NCI-H1436 (cell line): ENCODE data around the gene BCAS3.

ENCODE experiments used
- DNase-seq: peaks from one replicate; lab custom pipeline; 2025; lab: John Stamatoyannopoulos, UW

BCAS3 gene

DNA sequence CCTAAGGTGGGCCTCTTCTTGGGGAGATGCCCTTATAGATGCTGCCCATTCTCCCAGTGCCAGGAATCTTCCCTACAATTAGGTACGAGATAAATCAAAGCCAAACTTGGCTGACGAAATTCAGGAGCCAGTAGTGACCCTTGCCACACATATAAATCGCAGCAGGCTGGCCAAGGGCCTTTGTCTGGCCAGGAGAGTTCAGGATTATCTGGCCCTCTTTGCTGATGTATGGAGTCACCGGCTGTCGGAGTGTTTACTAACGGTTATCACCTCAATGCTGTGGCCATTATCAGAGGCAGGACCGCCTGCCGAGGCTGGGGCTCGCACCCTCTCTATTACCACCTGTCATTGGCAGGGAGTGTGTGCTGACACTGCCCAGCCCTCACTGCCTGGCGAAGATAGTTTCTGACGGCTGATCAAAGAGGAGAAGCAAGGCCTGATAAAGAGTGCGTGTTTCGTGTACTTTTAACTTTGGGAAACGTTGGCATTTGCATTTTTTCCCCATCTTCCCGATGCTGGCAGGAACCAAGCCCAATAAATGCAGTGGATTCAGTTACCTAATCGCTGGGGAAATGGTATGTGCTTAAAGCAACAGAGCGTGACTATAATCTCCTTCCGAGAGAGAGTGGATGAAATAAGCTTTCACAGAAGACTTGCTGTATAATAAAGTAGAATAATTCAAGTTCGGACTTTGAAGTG lies 689.2 kb downstream of the BCAS3 start:
- no peak for DNase-seq

GRCh38 chr17:61368049-61368831 lies 690.6 kb downstream of the BCAS3 start:
- DNase-seq, result no peak

GRCh38 chr17:61368832-61369450 lies 691.3 kb downstream of the BCAS3 start:
- DNase-seq, result no peak

DNA sequence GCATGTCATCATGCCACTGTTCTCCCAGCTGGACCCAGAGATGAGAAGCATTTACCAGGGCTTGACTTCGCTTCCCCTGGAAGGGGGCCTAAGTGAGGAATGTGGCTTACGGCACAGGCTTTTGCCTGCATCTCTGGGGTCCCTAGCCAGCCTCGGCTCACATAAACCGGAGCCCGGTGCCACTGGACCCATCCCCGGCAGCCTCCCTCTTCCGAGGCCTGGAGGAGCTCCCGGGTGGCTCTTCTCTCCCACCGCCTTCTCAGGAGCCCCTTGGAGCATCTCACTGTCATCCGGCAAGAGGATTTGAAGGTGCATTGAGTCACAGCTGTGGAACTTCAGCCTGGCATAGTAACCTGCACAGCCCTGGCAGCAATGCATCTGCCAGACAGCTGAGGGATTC lies 692.1 kb downstream of the BCAS3 start:
- DNase-seq, result no peak

DNA sequence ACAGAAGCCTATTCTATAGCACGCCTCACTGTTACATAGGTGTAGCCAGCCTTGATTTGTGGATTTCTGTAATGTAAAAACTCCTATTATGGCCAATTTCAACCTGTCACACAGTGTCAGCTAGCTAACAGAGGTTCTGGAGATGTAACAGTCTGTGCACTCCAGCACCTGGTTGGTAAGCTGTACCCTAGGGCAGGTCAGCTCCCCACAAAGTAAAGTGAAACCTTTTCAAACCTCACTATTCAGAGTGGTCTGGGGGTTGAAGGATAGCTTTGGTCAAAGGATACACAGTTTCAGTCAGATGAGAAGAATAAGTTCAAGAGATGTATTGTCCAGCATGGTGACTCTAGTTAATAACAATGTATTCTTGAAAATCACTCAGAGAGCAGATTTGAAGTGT lies 693.5 kb downstream of the BCAS3 start:
- no peak for DNase-seq

GRCh38 chr17:61371606-61372005 lies 694.0 kb downstream of the BCAS3 start:
- no peak for DNase-seq

DNA sequence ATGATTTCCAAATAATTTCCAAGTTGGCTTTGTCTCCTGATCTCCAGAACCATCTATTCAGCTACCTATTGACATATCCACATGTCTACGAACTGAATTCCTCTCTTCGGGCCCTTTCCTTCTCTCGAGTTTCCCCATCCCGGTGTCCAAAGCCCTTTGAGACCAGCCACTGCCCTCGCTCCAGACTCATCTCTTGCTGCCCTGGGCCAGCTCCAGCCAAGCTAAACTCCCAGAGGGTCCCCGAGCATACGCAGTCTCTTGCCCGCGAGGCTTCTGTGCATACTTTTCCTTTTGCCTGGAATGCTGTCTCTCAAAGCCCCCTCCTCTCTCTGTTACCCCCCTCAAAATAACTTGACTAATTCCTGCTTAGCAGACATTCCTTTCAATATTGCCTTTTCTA lies 694.8 kb downstream of the BCAS3 start:
- no peak for DNase-seq

DNA sequence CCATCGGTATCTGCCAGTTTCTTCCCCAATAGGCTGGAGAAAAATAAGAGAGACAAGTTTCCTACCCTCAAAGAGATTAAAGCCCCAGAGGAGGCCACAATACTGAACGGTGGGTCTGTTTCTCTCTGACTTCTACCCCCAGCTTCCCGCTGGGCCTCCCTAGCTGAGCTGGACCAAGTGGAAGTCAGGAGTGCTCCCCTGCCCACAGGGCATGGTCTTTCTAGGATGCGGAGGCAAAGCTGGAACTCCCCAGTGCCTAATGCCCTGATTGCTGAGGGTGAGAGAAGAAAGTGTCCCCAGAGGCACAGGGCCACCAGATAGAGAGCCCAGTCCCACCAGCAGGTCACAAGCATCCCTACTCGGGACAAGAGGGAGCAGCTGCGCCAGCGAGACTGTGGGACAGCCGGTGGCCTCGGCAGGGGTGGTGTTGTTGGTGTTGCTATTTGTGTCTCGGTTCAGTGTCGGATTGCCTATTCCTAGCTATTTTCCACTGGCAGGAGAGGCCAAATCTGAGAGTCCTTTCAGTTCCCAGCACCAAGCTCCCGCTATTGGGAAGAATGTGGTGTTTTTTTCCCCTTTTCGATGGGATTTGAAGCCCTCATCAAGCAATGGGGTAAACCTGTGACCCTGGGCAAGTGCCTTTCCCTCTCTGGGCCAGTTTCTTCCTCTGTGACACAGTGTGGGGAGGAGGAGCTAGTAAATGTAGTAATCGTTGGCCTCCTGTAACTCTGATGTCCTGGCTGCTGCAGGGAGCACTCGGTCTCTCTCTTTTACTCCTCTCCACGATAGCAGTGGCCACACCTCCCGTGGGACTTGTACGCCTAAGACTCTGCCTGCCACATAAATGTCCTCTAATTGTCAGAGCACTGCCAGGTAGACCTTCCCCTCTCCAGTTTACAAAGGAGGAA lies 699.5 kb downstream of the BCAS3 start:
- DNase-seq, result no peak

GRCh38 chr17:61378658-61379456 lies 701.2 kb downstream of the BCAS3 start:
- no peak for DNase-seq

- DNase-seq, result no peak
Measured at GRCh38 chr17:61379457-61380216, 702.0 kb downstream of the BCAS3 start.

- DNase-seq, result no peak
Measured at GRCh38 chr17:61380217-61380835, 702.7 kb downstream of the BCAS3 start.

- no peak for DNase-seq
Measured at GRCh38 chr17:61380836-61381525, 703.3 kb downstream of the BCAS3 start.

- no peak for DNase-seq
Measured at GRCh38 chr17:61381537-61381936, 703.9 kb downstream of the BCAS3 start.

- DNase-seq, result no peak
Measured at GRCh38 chr17:61382796-61383688, 705.4 kb downstream of the BCAS3 start.

DNA sequence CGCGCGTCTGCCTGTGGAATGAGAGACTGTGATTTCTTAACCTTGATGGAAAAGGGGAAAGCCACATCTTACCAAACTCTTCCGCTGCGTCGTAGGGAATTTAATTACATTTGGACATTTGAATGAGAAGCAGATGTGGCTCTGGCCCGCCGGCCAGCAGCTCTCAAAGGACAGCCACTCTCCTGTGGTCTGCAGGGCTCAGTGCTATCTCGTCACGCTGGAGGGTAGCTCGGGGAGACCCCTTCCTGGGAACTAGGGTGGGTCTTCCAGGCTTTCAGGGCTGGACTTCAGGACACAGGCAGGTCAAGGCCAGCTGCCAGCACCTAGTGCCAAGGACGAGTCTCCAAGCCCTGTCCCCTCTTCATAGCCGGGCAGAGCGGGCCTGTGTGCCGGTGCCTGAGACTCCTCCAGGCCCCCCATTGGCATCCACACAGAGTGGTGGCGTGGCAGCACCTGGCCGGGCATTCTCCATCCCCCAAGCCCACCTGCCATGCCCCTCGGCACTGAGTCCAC lies 706.1 kb downstream of the BCAS3 start:
- no peak for DNase-seq

GRCh38 chr17:61384354-61384691 lies 706.7 kb downstream of the BCAS3 start:
- no peak for DNase-seq

DNA sequence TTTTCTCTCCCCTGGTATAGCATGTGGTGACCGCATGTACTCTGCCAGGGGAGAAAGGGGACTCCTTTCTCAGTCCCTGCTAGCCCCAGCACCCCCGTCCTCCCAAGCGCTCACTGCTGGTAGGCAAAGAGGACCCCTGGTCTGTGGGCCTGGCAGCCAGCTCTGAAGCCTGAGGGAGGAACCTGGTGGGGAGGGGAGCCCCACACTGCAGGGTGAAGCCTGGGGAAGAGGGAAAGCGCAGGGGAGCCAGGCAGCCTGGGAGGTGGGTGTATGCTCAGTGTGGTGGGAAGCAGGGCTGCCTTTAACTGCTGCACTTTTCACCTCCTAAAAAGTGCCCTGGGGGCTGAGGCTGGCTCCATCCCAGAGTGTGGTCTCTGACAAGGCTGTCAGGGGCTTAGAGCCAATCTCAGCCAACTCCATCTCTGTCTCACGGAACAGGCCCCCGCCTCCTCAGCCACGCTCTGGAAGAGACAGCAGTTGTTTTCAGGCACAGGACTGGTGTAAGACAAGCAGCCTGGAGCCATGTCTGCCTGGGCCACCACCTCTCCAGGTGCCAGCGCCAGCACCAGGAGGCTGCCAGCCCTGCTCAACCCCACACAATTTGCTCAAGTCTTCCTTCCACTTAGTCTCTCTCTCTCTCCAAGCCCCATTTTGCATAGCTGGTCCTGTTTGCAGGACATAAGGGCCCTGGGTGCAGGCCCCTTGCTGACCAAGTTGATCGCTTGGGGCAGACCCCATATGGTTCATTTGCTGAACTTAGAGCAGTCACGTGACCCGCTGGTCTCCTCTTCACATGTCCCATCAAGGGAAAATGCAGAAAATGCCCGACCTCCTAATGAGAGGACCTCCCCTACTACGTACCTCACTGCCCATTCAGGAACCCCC lies 707.3 kb downstream of the BCAS3 start:
- DNase-seq, result no peak
